Stimulated activated CD4-positive, alpha-beta T cell treated with anti-CD3 and anti-CD28 coated beads, Interleukin-15, amount 100 ng/mL, for 1 hour (primary cell): ENCODE data around the gene KCNIP1.

Experiments
- DNase-seq, 2 donors: peaks; one replicate each; pipeline ENCODE4 v3.0.0-alpha.2; 2020; ENCODE audit warnings: low read depth in 1 of 2, low spot score in 1 of 2

KCNIP1 gene

GRCh38 chr5:170640731-170641588 is 137.1 kb downstream of the KCNIP1 start:
- no peak for DNase-seq

- DNase-seq: no peak
Measured at GRCh38 chr5:170641589-170642031, 137.8 kb downstream of the KCNIP1 start.

DNA sequence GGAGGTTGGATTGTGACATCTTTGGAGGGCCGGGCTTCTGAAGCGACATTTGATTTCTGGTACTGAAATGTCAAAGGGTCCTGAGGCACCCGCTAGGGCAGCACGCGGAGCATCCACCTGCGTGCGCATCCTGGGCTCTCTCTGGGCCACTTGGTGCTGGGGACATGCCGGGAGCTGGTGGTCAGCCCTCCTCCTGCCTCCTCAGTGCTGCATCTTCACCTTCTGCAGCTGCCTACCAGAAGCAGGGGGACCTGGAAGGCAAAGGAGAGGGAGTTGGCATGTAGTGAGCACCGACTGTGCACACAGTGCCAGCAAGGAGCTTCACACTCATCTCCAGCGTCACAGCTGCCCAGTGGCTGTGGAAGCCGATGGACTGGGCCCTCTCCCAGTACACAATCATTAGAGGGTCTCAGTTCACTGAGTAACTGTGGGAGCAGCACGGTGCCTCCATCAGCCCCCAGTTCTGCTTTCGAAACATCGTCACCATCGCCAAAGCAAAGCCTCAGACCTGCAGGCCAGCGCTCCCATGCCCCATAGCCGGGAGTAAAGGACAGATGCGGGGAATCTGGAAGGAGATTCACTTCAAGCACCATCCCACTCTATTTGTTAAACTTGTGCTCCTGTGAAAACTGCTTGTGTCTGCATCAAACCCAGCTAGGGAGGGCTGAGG is 138.4 kb downstream of the KCNIP1 start:
- DNase-seq: no peak

DNA sequence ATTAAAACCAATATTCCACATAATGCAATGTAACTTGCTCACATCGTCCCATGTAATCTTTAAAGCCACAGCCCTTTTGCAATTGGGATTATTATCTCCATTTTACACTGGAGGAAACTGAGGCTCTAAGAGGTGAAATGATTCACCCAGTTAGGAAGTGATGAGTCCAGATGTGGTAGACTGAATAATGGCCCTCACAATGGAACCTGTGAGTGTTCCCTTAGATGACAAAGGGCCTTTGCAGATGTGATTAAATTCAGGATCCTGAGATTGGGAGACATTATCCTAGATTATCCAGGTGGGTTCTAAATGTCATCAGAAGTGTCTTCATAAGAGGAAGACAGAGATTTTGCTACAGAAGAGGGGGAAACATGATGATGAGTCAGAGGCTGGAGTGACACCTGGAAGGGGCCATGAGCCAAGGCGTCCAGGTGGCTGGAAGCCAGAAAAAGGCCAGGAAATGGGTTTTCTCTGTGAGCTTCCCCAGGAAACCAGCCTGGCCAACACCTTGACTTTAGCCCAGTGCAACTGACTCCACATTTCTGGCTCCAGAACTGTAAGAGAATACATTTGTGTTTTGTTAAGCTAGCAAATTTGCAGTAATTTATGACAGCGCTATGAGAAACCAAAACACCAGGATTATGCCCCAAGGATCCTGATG is 139.1 kb downstream of the KCNIP1 start:
- no peak for DNase-seq

DNA sequence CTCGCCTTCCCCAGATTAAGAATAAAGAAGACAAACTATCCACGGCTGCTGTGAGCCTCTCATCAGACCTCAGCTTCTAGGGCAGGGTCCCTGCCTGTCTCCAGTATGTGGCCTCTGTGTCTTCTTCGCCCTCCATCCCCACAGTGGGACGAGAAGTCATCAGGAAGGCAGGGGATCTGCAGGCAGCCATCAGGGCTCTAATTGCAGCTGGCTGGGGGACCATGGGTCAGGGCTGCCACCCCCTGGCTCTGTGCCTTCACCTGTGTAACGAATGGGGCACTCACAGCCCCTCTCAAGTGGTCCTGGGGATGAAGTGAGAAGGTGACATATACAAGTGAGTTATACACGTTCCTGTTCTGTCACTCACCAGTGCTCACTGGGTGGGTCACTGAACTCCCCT is 139.8 kb downstream of the KCNIP1 start:
- no peak for DNase-seq

GRCh38 chr5:170644501-170644900 is 140.7 kb downstream of the KCNIP1 start:
- no peak for DNase-seq

GRCh38 chr5:170648541-170648940 is 144.7 kb downstream of the KCNIP1 start:
- no peak for DNase-seq

- no peak for DNase-seq
Measured at GRCh38 chr5:170650850-170651249, 147.0 kb downstream of the KCNIP1 start.

DNA sequence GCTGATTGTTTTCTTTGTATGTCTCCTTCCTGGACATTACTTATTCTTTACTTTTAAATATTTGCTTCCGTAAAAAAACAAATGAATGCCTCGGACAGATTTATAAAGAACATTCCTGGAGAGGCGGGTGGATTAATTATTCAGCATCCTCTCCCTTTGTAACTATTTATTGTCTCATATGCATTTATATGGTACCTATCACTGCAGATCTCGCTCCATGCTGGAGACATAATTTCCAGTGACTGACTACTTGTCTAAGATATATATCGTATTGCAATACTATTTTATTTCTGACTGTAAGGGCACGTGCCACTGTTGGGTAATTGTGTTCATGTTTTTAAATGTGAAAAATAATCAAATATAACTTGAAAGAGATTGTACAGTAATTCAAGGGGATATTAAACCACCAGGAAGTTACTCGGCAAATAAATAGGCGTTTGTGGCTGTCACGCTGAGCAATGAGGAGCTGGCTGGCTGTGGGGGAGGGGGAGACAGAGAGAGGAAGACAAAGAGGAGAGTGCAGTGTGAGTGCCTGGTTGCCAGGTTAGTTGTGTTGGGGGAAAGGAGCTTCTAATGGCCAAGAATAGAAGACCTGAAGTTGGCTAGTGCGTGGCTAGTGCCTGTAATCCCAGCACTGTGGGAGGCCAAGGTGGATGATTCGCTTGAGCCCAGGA is 147.9 kb downstream of the KCNIP1 start:
- no peak for DNase-seq

- DNase-seq: no peak
Measured at GRCh38 chr5:170655476-170655875, 151.7 kb downstream of the KCNIP1 start.

DNA sequence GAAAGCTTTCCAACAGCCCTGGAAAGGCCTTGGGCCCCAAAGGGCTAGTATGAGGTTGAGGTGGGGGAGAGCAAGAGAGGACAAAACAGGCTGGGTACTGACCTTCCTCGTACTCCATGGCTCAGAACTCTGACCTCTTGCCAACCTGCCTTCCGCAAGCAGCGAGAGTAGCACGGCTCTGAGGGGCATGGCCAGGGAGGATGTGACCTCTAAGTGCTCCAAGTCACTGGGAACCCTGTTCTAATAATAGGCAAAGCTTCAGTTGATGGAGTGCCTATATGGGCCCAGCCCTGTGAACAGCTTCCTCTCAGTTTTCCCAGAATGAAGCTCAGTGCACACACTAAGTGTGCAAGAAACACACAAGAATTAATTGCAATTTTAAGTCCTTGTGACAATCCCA is 152.1 kb downstream of the KCNIP1 start:
- DNase-seq: no peak

DNA sequence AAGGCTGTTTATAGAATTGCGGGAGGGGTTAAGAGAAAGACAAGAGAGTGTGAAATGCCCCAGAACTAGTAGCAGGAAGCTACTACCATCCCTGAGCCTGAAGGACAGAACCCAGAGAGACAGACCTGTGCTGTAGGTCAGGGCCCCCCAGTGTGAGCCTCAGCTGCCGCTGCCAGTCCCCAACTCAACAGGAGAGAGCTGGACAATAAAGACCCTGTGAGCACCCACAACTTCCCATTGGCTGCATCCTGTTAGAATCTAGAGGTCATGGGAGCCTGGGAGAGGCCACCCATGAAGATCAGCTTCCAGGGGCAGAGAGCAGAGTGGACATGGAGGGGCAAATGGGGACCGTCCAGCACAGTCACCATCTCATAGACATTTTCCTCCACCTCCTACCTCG is 152.5 kb downstream of the KCNIP1 start:
- DNase-seq: no peak

GRCh38 chr5:170660531-170660930 is 156.7 kb downstream of the KCNIP1 start:
- DNase-seq: no peak

- DNase-seq: no peak
Measured at GRCh38 chr5:170662966-170663365, 159.1 kb downstream of the KCNIP1 start.

DNA sequence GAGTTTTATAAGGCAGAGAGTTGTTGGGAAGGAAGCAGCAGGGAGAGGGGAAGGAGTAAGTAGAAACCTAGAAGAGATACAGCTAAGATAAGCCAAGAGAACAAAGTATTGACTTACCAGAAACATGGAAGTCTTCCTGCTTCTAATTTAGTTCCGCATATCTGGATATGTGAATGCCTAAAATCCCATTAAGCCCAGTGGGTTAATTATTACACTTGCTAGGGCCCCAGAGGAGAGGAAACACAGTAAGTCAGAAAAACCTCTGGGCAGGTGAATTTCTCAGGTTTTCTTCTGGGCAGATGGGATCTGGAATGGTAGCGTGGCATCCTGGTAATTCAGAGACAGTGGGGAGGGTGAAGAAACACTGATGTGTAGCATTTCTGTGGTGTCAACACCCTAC is 175.0 kb downstream of the KCNIP1 start:
- DNase-seq: no peak

DNA sequence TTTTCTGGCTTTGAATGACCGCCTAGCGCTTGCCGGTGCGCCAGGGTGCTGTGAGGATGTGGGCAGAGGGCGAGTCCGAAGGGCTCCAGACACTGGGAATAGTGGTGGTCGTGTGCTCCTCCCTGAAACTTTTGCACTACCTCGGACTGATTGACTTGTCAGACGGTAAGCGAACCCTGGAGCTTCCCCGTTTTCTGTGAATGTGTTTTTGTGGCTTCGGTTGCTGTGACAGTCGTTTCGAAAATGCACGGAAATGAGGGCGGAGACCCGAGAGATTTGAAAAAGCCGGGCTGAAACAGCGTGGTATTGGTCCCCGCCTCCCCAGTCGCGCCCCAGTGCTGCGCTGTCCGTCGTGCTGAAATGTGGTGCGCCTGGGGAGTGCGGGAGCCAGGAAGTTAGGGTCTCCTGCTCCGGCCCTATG is 177.2 kb downstream of the KCNIP1 start:
- peak in 1 of 2 donors; percentile 8 for DNase-seq

- DNase-seq: no peak
Measured at GRCh38 chr5:170691657-170692056, 187.8 kb downstream of the KCNIP1 start.

- no peak for DNase-seq
Measured at GRCh38 chr5:170693701-170694100, 189.9 kb downstream of the KCNIP1 start.

DNA sequence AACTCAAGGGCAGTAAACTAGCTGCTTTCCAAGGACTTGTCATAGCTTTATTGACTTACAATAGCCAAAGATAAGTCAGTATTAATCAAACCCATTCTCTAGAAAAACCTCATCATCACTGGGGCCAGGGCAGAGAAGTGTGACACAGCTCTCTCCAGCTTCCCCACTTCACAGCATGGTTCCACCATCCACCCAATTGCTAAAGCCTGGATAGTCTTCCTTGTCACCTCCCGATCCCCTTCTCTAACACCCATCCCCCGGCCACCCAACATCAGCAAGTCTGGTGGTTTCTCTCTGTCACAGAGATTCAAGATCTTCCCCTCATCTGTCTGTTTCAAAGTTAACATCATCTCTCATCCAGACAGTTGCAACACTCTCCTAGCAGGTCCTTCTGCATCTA is 191.1 kb downstream of the KCNIP1 start:
- no peak for DNase-seq

DNA sequence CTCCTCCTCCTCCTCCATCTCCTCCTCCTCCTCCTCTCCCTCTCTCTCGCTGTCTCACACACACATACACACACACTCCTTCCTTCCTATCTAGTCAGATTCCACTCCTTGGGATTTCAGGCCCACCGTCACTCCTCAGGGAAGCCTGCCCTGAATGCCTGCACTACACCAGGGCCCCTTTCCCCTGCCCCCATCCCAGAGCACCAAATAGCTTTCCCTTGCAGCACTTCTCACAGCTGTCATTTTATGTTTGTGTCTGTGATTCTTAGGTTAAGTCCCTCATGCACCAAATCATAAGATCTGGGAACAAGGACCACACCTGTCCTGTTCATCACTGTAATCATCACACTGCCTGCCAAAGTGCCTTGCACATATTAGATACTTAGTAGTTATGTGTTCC is 193.2 kb downstream of the KCNIP1 start:
- DNase-seq: no peak

- DNase-seq: no peak
Measured at GRCh38 chr5:170700503-170700902, 196.7 kb downstream of the KCNIP1 start.
